ENCODE data around the gene COX14. TPM values are rescaled to one million over a fixed set of nuclear protein-coding genes. Genes with fewer than 3 reads are reported as not detected.

COX14 gene
- total RNA-seq, 1 donor from 2014 or later, result 37.9 TPM

GRCh38 chr12:50085615-50086072 lies 26.4 kb upstream of the COX14 start:
- no peak for ATAC-seq

- ATAC-seq, result no peak
Observed at GRCh38 chr12:50086148-50086547, 25.9 kb upstream of the COX14 start.

GRCh38 chr12:50087151-50087550 lies 24.9 kb upstream of the COX14 start:
- ATAC-seq, result no peak

GRCh38 chr12:50087995-50088394 lies 24.0 kb upstream of the COX14 start:
- ATAC-seq, result peak; percentile 27

- peak; percentile 64 for ATAC-seq
Observed at GRCh38 chr12:50088577-50089335, 23.3 kb upstream of the COX14 start.

GRCh38 chr12:50089730-50090129 lies 22.3 kb upstream of the COX14 start:
- ATAC-seq, result no peak

- no peak for ATAC-seq
Observed at GRCh38 chr12:50090391-50090790, 21.6 kb upstream of the COX14 start.

- no peak for ATAC-seq
Observed at GRCh38 chr12:50097952-50098351, 14.1 kb upstream of the COX14 start.

GRCh38 chr12:50099302-50100008 lies 12.6 kb upstream of the COX14 start:
- peak; percentile 65 for ATAC-seq

GRCh38 chr12:50100561-50100960 lies 11.5 kb upstream of the COX14 start:
- no peak for ATAC-seq

- no peak for ATAC-seq
Observed at GRCh38 chr12:50101663-50102062, 10.4 kb upstream of the COX14 start.

GRCh38 chr12:50102131-50102531 lies 9.9 kb upstream of the COX14 start:
- no peak for ATAC-seq

GRCh38 chr12:50102646-50103309 lies 9.3 kb upstream of the COX14 start:
- no peak for ATAC-seq

- ATAC-seq, result no peak
Observed at GRCh38 chr12:50103351-50103750, 8.7 kb upstream of the COX14 start.

GRCh38 chr12:50103767-50104321 lies 8.2 kb upstream of the COX14 start, which contains the start of gene GPD1:
GPD1 (plus strand) TSS chr12:50104008; CDS start chr12:50104051, 43 bp downstream.
- peak; percentile 85 for ATAC-seq

- ATAC-seq, result no peak
Observed at GRCh38 chr12:50104417-50105366, 7.3 kb upstream of the COX14 start.

GRCh38 chr12:50105913-50106450 lies 6.1 kb upstream of the COX14 start:
- ATAC-seq, result no peak

- ATAC-seq, result no peak
Observed at GRCh38 chr12:50106907-50107306, 5.1 kb upstream of the COX14 start.

- ATAC-seq, result no peak
Observed at GRCh38 chr12:50107416-50108268, 4.4 kb upstream of the COX14 start.

GRCh38 chr12:50109319-50109718 lies 2.7 kb upstream of the COX14 start:
- no peak for ATAC-seq

Data from esophagus mucosa (tissue), 1 donor.